Measurements from ENCODE around the gene OGDH.
"Not testable (repeated sequence)": the region's sequence is repeated elsewhere in the genome, so short reads cannot be mapped to it uniquely, and the experiment has no call there.

The OGDH gene

DNA sequence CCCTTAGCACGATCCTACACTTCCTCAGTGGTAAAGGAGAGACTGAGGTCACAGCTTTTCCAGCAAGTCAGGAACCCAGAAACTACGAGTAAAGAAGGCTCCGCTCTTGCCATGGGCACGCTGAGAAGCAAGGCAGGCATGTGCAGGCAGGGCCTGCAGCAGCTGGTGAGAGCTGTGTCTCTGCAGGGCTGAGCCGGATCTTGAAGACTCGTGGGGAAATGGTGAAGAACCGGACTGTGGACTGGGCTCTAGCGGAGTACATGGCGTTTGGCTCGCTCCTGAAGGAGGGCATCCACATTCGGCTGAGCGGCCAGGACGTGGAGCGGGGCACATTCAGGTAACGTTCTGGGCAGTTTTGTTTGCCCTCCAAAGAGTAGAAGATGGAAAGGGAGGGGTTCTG is 90.3 kb downstream of the OGDH start:
- TF ChIP-seq, protein P1, sequence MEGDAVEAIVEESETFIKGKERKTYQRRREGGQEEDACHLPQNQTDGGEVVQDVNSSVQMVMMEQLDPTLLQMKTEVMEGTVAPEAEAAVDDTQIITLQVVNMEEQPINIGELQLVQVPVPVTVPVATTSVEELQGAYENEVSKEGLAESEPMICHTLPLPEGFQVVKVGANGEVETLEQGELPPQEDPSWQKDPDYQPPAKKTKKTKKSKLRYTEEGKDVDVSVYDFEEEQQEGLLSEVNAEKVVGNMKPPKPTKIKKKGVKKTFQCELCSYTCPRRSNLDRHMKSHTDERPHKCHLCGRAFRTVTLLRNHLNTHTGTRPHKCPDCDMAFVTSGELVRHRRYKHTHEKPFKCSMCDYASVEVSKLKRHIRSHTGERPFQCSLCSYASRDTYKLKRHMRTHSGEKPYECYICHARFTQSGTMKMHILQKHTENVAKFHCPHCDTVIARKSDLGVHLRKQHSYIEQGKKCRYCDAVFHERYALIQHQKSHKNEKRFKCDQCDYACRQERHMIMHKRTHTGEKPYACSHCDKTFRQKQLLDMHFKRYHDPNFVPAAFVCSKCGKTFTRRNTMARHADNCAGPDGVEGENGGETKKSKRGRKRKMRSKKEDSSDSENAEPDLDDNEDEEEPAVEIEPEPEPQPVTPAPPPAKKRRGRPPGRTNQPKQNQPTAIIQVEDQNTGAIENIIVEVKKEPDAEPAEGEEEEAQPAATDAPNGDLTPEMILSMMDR (IDR thresholded peaks at IDR 0.05; ENCODE audit: low read depth, low read length, missing control alignments) = no peak
- DNase-seq (ENCODE audit: low read depth) = no peak
- H3K4me3 ChIP-seq (ENCODE audit: low read depth, low read length) = no peak overlapping the region

DNA sequence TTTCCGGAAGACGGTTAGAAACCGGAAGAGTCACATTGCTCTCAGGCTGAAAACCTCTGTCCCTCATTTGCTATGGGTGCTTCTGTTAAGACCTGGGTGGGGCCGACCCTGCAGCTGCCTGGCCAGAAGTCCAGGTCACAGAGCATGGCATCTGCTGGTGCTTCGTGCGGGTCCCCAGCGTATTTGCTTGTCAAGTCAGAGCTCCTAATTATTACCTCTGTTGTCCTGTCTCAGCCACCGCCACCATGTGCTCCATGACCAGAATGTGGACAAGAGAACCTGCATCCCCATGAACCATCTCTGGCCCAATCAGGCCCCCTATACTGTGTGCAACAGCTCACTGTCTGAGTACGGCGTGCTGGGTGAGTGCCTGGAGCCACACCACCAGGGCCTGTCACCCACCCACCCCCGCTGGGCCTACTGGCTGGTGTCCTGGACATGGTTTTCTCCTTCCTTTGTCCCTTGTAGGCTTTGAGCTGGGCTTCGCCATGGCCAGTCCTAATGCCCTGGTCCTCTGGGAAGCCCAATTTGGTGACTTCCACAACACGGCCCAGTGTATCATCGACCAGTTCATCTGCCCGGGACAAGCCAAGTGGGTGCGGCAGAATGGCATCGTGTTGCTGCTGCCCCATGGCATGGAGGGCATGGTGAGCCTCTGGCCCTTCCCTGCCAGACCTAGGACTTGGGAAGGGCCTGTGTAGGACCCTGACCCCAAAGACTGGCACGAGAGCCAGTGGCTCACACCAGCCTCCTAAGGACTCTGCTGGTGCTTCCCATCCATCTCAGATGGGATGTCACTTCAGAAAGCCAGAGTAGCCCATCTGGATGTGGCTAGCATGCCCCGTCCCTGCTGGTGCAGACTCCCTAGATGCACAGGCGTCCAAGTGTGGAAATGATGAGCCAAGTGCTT is 91.0 kb downstream of the OGDH start:
- DNase-seq (ENCODE audit: low read depth) = no peak
- no peak overlapping the region for H3K4me3 ChIP-seq (ENCODE audit: low read depth, low read length)
- TF ChIP-seq, protein P1 (IDR thresholded peaks at IDR 0.05; ENCODE audit: low read depth, low read length, missing control alignments) = no peak

DNA sequence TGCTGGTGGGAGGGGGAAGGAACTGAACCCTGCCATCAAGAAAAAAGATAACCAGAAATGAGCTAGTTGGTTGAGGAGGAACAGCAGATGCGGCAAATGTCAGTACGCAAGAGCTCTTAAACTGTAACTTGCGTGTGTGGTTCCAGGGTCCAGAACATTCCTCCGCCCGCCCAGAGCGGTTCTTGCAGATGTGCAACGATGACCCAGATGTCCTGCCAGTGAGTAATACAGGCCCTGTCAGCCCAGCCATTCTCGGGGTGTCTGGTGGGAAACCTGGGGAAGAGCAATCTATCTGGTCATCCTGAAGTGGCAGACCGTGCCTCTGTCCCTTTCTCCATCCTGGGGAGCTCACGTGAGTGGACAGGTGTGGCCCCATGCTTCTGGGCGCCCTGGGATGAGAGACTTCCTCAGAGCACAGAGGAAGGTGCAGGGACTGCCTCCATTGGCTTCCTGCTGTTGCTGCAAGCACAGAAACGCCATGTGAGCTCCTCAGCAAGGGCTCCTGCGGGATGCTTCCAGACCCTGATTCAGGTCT is 91.7 kb downstream of the OGDH start:
- H3K4me3 ChIP-seq (ENCODE audit: low read depth, low read length) = no peak overlapping the region
- TF ChIP-seq, protein P1 (IDR thresholded peaks at IDR 0.05; ENCODE audit: low read depth, low read length, missing control alignments) = no peak
- DNase-seq (ENCODE audit: low read depth) = no peak

- not testable (repeated sequence) for H3K4me3 ChIP-seq (ENCODE audit: low read depth, low read length); DNase-seq (ENCODE audit: low read depth)
These were observed 93.2 kb downstream of the OGDH start for GRCh38 chr7:44699598-44699997.

DNA sequence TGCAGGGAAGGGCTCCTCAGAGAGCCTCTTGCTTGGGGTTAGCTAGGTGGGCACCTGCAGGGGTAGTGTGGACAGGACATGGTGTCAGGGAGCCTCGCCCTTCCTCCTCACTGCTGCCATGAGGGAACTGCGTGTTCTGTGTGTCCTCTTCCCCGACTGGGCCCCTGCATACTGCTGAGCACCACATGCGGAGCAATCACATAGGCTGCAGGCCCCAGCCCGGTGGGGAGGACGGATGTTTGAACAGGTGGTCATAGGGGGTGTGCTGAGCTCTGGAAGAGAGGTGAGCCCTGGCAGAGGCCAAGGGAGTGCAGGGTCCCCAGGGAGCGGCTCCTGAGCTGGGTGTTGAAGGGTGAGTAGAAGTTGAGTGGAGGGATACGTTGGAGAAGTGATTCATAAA is 93.9 kb downstream of the OGDH start:
- no peak overlapping the region for H3K4me3 ChIP-seq (ENCODE audit: low read depth, low read length)
- TF ChIP-seq, protein P1 (IDR thresholded peaks at IDR 0.05; ENCODE audit: low read depth, low read length, missing control alignments) = no peak
- no peak for DNase-seq (ENCODE audit: low read depth)

- DNase-seq (ENCODE audit: low read depth); H3K4me3 ChIP-seq (ENCODE audit: low read depth, low read length): not testable (repeated sequence)
These were observed 97.0 kb downstream of the OGDH start for GRCh38 chr7:44703391-44703790.

- no peak overlapping the region for H3K4me3 ChIP-seq (ENCODE audit: low read depth, low read length)
- DNase-seq (ENCODE audit: low read depth) = no peak
- TF ChIP-seq, protein P1 (IDR thresholded peaks at IDR 0.05; ENCODE audit: low read depth, low read length, missing control alignments) = no peak
These were observed 97.5 kb downstream of the OGDH start for GRCh38 chr7:44703921-44704320.

GRCh38 chr7:44705434-44705833 is 99.0 kb downstream of the OGDH start:
- TF ChIP-seq, protein P1 (IDR thresholded peaks at IDR 0.05; ENCODE audit: low read depth, low read length, missing control alignments) = no peak
- no peak for DNase-seq (ENCODE audit: low read depth)
- H3K4me3 ChIP-seq (ENCODE audit: low read depth, low read length) = no peak overlapping the region
